Activated effector memory CD4-positive, alpha-beta T cell treated with anti-CD3 and anti-CD28 coated beads, Interleukin-2, amount 50 U/mL, for 16 hours (primary cell): Measurements from ENCODE around the gene DACH2.

ENCODE experiments used
- DNase-seq: peaks from one replicate; pipeline ENCODE4 v3.0.0-alpha.2; 2020

DACH2 gene

DNA sequence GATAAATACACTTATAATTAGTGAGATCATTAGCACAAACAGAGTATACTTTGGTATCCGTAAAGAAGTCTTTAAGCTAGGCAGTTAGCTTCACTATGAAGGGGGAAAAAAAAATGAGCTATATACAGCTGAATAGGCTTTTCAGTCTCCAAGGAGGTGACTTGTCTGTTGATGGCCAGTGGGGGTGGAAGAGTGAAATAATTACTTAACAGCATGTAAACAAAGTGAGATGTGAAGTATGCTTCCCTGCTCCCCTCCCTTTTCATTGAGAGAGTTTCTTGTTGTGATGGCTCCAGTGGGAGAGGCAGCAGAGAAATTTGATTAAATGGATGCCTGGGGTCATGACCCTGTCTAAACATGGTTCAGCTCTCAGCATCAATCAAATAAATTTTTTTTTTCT, 180.9 kb downstream of the DACH2 start:
- DNase-seq: no peak

DNA sequence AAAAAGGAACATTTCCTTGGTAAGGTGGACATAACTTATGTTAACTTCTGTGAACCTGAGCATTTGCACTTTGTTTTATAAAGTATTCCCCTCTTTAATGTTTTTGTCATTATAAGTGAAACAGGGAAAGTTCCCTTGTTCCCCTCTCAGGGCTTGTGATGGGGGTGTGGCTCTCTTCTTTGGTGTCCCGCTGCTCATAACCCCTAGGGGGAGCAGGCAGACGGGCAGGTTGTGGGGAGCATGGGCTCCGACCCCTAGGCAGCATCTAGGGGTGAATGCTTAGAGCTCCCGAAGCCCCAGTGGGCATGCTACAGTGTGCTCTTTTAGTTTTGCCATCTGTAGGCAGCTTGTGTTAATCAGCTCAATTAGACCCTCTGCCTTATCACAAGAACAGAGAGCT, 200.4 kb downstream of the DACH2 start:
- DNase-seq: no peak

DNA sequence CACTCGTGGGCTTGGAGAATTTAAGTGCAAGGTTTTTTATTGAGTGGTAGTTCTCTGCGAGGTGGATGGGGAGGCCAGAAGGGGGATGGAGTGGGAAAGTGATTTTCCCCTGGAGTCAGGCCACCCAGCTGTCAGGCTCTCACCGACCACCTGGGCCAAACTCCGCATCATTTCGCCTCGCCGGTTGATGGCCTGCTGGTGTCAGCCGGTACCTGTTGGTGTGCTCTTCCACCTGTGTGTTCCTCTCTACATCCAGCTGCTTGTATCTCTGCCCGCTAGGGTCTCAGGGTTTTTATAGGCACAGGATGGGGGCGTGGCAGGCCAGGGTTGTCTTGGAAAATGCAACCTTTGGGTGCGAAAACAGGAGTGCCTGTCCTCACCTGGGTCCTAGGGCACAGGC, 200.9 kb downstream of the DACH2 start:
- DNase-seq: no peak

DNA sequence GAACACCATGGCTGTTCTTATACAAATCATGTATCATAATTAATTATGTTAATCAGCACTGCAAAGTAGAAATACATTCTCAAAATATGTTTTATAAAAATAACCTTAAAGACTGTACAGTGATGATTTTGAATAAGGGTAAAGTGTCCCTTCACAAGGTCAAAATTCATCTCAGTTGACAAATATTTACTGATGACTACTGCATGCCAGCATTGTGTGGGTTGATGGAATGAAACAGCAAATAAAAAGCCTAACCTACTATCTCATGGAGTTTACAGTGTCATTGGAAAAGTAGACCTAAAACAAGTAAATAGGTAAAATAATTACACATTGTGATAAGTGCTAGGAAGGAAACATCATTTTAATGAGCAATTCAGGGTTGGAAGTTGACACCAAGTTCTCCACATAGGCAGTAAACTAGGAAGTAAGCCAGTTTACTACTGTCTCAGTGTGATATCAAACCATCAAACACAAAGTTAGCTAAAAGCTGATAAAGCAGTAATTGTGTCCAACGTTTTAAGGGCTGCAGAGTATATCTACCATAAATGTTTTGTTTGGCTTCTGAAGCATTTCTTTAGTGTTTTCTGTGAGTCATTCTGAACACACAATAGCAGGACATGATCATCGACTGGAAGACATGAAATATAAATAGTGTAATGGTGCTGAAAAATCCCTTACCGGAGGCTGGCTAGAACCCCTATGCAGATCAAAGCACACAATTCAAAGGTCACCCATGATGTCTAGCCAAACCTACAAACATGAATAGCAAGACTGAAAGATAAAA, 221.8 kb downstream of the DACH2 start:
- no peak for DNase-seq

DNA sequence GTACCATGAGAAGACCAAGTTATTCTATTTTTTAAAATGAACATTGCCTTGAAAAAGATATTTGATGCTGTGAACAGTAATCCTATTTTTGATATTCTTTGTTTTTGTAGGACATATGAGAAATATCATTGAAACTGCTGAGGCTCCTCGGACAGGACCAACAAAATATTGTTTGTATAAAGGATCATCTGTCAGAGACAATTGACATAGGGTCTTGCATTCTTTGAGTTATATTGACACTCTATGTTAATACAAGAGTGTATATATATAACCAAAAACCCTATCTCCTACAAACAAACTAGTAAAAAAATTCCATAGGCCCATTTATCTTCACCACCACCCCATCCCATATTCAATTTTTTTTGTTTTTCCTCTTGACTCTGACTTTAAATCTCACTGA, 222.7 kb downstream of the DACH2 start:
- DNase-seq: no peak

DNA sequence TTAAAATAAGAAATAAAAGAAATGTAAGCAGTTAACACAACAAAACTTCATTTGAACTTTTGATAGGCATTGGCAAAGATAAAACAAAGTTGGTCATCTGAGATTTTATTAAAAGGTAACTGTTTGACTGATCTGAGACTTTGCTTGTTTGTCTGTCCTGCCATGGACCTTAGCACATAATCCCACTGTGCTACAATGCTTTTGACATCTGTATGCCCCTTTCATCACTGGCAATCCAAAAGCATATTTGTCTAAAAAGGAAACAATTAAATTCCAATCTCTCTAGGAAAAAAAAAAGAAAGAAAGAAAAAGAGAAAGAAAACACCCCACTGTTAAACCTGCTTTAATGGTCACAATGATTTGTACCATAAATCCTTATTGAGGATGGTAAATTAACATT, 231.0 kb downstream of the DACH2 start:
- DNase-seq: no peak

DNA sequence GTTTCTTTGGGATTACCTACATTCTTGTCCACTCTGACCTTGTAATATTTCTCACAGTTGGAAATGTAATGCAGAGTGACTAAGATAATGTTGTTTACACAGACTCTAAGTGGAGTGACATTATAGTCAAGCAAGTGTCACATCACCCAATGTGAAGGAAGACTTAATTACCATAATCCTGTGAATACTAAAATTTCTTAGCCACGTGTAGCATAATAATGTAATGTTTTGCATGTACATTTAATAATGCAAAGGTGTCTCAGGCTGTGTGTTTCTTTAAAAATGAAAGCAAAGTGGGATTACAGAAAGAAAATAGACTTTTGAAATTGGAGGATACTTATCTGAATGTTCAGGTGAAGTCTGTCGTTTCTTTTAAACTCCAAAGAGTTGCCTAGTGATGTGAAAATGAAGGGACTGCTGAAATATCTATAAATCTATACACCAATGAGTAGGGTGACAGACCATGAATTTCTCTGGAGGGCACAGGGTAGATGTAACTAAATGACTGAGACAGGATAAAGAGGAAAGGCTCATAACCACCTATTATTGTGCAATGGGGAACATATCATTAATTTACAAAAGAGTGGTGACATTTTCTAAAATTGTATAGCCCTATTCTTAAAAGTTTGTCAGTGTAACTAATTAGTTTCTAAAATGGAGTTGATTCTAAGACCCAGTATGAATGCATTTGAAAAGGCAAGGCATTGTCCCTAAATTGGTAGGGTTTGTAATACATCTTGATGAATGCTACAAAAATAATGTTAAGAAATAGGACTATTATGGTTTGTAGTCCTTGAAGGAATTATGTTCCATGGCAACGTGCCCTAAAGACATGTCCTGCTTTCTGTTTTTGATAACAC, 235.7 kb downstream of the DACH2 start:
- no peak for DNase-seq

DNA sequence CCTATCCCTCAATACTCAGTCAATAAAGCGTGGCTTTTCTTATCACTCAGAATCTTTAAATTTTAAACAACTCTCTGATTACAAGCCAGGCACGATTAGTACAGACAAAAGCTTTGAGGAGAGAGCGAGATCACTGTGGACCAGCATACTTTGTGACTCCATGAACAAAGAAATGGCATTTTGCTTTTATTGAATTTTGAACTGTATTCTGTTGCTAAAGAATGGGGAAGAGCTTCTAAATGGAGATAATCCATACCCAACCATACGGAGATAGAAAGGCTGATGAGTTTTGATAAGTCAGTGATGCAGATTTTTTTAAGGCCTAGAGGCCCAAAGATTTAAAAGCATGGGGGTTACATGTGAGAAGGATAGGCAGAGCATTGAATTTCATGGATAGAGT, 259.1 kb downstream of the DACH2 start:
- no peak for DNase-seq

DNA sequence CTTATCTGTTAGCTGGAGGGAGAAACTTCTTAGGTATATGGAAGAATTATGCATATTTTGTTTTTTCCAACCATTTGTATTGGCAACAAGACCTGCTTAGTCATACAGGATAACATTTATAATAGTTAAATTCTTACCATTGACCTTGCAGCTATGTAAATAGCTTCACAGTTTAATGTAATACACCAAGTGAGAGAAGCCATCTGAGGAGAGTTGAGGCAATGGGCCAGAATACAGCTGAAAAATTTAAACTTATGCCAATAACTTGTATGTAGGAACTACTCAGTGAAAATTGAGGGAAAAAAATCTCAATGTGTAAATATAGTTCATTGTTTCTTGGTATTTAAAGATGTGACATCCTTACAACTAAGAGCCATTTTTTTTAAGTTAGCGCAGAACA, 273.5 kb downstream of the DACH2 start:
- DNase-seq: no peak

DNA sequence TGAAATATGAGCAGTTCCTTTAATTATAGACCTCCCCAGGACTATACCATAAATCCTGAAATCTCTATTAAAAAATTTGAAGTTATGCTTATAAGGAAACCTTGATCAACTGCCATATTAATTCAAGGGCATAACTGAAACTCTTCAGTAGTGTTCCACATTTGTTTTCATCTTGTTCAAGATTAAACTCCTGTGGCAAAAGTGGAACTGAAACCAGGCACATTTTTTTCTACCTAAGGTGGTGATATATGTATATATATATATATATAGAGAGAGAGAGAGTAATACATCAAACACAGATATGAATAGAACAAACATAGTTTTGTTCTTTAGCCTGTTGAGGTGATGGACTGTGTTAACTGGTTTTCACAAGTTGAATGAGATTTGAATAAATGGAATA, 287.9 kb downstream of the DACH2 start:
- no peak for DNase-seq

DNA sequence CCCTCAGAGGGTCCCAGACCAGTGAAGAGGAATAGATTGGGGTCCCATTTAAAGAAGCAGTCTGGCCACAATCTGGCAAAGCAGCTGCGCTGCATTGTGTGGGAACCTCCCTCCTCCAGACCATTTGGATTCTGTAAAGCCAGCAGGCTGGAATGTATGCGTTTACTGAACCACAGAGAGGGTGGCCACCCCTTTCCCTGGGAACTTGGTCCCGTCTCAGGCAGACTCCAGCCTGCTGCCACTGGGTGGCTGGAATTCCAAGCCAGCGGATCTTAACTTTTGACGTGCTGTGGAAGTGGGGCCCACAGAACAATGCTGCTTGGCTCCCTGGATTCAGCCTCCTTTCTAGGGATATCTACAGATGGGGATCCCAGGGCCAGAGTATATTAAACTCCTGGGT, 307.2 kb downstream of the DACH2 start:
- DNase-seq: no peak

DNA sequence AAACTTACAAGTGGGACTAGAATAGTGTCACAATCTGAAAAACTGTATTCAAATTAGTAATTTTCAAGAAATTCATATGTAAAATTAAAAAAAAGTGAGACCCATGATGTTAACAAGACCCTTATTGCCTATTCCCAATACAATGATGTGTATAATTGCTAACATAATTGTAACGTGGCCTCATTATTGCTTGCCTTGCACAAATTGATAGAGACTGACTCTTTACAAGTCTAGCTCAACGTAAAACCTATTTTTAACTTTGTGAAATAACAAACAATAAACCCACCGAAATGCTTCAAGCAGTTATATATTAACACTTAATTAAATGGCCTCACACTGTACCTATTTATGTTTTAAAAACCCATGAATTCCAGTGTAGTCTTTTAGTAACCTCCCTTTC, 312.5 kb downstream of the DACH2 start:
- no peak for DNase-seq

DNA sequence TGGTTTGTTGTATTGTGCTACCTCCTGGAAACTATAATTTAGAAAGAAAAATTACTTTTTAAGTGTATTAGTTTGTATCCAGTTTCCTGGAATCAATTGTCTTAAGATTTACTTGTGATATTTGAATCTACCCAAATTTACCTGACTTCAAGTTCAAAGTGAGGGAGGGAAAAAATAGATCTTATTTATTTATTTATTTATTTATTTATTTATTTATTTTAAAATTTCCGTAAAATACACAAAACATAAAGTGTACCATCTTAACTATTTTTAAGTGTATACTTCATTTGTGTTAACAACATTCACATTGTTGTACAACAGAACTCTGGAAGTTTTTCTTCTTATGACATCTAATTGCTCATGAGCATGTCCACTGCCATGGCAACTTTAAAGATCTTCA, 356.0 kb downstream of the DACH2 start:
- no peak for DNase-seq

DNA sequence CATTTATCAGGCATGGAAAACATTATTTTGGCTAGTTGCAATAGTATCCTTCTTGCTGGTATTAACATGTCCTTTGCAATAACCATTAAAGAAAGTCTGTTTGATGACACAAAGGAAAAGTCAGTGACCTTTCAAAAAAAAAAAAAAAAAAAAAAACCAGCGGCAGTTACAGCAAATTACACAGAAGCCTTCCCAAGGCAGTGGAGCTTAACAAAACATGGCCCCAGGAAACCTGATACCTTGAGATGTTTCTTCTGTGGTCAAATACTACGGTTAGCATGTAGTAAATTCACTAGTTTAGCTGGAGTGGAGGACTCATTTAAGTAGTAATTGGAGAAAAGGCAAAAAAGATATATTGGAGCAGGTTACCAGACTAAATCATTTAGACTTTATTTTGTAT, 359.1 kb downstream of the DACH2 start:
- no peak for DNase-seq

DNA sequence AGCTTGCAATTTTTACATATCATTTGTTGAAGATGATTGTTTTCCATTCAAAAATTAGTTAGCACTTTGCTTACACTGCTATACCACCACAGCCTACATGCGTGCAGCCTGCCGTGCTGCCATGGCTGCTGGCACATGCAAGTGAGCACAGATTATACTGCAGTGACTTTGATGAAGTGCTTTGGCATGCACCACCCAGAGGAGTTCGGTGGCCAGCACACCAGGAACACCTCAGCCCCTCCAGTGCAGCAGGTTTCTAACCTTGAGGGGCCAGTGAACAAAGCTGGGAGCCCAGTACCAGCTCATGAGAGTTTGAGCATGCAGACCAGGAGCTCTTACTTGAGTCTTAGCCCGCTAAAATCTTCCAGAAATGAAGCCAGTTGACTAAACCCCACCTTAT, 431.5 kb downstream of the DACH2 start:
- no peak for DNase-seq

DNA sequence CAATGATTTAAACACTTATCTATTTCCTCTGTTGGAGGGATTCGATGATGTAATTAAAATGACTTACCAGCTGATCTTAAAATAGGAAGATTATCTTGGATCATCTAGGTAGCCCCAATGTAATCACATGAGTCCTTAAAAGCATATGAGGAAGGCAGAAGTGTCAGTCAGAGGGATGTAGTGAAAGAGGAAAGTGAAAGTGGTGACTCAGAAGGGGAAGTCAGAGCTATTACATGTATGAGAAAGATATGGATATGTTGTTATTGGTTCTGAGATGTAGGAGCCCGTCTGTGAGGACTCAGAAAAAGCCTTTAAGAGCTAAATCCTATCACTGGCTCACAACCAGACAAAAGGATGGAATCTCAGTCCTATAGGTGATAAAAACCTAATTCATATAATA, 456.4 kb downstream of the DACH2 start:
- no peak for DNase-seq

DNA sequence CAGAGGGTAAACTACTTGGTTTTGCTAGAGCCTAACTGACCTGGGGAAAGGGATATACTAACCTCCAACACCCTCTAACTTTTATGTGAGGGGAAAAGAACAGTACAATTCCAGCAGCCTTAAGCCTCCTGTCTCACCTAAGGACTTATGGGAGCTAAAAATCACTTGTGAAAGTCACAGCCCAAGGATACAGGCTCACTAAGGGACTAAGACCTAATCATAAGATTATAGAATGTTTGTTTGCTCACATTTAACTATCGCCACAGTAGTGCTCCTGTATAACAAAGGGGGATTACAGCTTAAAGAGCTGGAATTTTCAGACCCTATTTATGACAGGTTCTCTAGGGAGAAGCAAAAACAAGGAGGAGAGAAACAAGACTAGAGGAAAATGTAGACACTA, 548.7 kb downstream of the DACH2 start:
- DNase-seq: no peak

DNA sequence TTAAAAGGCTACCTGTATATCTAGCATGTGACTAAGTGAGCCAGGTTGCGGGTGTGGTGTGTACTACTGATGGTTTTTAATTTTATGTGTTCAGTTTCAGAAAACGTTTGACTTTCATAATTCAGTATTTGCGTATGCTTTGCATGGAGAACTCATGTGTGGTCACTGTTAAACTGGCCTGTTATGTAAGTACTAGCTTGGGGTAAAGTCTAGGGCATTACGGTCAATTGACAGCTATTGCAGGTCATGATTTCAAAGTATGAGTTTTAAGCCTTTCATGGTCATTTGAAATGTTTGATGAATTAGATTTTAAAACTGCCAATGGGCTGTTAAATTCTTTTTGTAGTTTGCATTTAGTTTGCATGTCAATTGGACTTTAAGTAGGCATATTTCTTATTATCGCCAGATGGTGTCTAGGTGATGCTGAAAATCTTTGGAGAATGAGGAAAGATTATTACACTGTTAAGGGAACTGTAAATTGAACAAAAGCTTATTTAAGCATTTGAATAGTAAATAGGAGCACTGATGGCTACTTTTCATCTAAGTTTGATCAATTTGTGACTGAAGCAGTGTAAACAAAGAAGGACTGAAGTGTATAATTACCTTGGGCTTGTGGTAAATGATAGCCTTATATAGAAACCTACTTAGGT, 563.4 kb downstream of the DACH2 start:
- no peak for DNase-seq

DNA sequence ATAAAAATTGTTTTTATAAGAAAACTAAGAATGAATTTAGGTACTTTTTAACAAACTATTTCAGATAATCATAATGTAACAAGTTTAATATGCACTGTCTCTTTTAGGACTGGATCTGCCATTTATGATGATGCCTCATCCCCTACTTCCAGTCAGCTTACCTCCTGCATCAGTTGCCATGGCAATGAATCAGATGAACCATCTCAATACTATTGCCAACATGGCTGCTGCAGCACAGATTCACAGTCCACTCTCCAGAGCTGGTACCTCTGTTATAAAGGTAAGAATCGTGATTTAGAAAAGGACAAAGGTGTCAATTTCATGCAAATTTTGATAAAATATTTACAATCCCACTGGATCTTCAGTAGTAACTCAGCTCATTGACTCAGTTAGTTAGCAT, 566.2 kb downstream of the DACH2 start:
- no peak for DNase-seq

DNA sequence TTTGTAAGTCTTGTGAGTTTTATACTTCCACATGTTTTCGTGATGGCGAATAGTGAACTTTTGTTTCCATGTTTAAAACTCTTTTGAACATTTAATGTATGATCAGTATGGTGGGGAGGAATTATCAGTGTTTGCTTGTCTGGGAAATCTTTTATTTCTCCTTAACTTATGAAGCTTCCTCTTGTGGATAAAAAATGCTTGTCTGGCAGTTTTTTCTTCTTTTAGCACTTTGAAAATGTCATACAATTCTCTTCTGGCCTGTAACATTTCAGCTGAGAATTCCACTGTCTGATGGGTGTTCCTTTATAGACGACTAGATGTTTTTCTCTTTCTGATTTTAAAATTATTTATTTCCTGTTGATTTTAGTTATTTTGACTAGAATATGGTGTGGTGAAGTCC, 576.0 kb downstream of the DACH2 start:
- no peak for DNase-seq

DNA sequence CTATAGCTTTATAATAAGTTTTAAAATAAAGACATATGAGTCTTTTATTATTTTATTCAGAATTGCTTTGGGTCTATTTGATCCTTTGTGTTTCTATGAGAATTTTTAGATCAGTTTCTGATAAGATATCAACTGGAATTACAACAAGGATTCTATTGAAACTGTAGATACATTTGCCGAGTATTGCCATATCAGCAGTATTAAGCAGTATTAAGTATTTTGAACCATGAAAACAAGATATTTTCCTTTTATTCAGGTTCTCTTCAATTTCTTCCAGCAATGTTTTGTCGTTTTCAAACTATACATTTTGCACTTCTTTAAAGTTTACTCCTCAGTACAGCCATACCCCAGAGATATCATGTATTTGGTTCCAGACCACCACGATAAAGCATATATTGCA, 598.8 kb downstream of the DACH2 start:
- no peak for DNase-seq

DNA sequence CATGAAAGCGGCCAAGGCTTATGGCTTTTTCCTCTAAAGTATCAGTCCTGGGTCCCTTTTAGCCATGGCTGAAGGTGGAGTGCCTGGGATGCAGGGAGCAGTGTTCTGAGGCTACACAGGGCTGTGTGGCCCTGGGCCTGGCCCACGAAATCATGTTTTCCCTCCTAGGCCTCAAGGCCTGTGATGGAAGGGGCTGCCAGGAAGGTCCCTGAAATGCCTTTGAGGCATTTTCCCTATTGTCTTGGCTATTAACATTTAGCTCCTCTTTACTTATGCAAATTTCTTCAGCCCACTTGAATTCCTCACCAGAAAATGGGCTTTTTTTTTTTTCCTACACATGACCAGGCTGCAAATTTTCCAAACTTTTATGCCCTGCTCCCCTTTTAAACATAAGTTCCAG, 657.0 kb downstream of the DACH2 start:
- no peak for DNase-seq

DNA sequence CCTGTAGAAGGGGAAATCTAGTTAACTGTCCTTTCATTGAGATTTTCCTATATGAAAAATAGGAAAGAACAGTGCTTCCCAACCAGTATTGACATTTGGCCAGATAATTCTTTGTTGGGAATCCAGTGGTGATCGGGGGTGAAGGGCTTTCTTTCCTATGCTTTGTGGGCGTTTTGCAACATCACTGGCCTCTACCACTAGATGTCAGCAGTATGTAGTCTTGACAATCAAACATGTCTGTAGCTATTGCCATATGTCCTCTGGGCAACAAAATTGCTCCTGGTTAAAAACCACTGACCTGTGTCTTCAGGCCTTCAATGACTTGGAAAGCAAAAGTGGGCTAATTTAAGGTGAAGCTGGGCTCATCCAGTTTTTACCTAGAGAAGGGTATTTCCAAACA, 658.5 kb downstream of the DACH2 start:
- no peak for DNase-seq

DNA sequence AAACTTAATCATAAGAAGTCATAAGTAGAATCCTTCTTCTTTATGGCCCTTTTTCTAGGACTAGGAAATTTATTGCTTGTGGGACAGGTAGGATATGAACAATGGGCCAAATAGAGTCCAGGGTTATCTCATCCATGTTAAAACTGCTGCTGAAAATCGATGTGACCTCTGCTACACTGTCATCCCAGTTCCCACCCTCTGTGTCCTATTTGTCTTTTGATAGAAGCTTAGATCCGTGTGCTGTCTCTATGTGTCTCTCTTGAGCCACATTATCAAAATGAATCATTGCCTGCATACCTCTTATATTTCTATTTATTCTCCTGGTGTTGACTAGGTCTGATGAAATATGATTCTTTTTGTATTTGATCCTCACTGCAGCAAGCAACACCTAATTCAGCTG, 661.4 kb downstream of the DACH2 start:
- DNase-seq: no peak
